Endothelial cell of umbilical vein (primary cell): ENCODE data around the gene EPB41L2. TPM values are rescaled to one million over a fixed set of nuclear protein-coding genes. Genes with fewer than 3 reads are reported as not detected.

Source experiments
- BruUV-seq: library from RNA; stranded (reverse); fragments of 400-500 nt; replicated peaks from 2 replicates; lab custom pipeline; 2021; lab: Mats Ljungman, UMichigan
- CTCF ChIA-PET: fragments of 300-600, 350-600 bp; sonication (Branson Sonifier 250); formaldehyde crosslinking; loops from one replicate; lab custom pipeline; 2021; ENCODE audit warnings: antibody characterized with exemption, inconsistent platforms; lab: Charles Lee
- POLR2A ChIA-PET: fragments of 300-600, 350-600 bp; sonication (Branson Sonifier 250); formaldehyde crosslinking; loops from one replicate; lab custom pipeline; 2021; ENCODE audit warnings: antibody characterized with exemption, inconsistent platforms; lab: Charles Lee
- DNase-seq: peaks from one replicate; pipeline ENCODE4 v3.0.0-alpha.2; 2011; ENCODE audit warnings: low read depth, low spot score
- FAIRE-seq: peaks from 2 replicates; lab custom pipeline; 2011; peaks lifted over from hg19 to GRCh38; lab: Jason Lieb, UNC
- H2AFZ ChIP-seq: 2 replicates; pipeline ENCODE4 v1.6.0; 2012; ENCODE audit warnings: low read depth, low read length, control low read depth, inconsistent platforms
- H3K27ac ChIP-seq: 2 replicates; pipeline ENCODE4 v1.5.1; 2011; ENCODE audit warnings: low read depth, mild to moderate bottlenecking, control low read depth, low read length, moderate library complexity; ENCODE audit not compliant: insufficient read depth
- H3K27me3 ChIP-seq, 2 experiments: 2 replicates each; pipeline versions ENCODE4 v1.6.0 to v1.6.1; 2011; ENCODE audit warnings: low read length in 2 of 2, mixed read lengths in 1 of 2; ENCODE audit not compliant: control insufficient read depth in 2 of 2, insufficient read depth in 2 of 2
- H3K36me3 ChIP-seq, 2 experiments: 2 replicates in 1 of 2; 3 replicates in 1 of 2; pipeline ENCODE4 v1.5.1; 2011; ENCODE audit warnings: low read length in 2 of 2, mild to moderate bottlenecking in 1 of 2, moderate library complexity in 1 of 2; ENCODE audit not compliant: control insufficient read depth in 2 of 2, insufficient read depth in 2 of 2; ENCODE audit errors: extremely low read depth in 1 of 2
- H3K4me1 ChIP-seq: 3 replicates; pipeline ENCODE4 v1.5.1; 2011; ENCODE audit warnings: mild to moderate bottlenecking, low read length; ENCODE audit not compliant: control insufficient read depth, insufficient read depth; ENCODE audit errors: extremely low read depth
- H3K4me2 ChIP-seq: 2 replicates; pipeline ENCODE4 v1.6.1; 2011; ENCODE audit warnings: low read length, control low read depth, mixed read lengths; ENCODE audit not compliant: insufficient read depth
- H3K4me3 ChIP-seq, 3 experiments: fragments of 200-600 bp in 1 of 3; sonication (generic), shearing (Covaris generic) in 1 of 3; replicated peaks in 1 of 3; 2 replicates each; pipeline ENCODE4 v1.5.1; 2011 to 2016; ENCODE audit warnings: control low read depth in 3 of 3, low read length in 3 of 3, mild to moderate bottlenecking in 2 of 3, inconsistent platforms in 1 of 3, low read depth in 1 of 3, moderate library complexity in 1 of 3; ENCODE audit not compliant: insufficient read depth in 1 of 3
- H3K79me2 ChIP-seq: 2 replicates; pipeline ENCODE4 v1.6.0; 2012; ENCODE audit warnings: low read length, inconsistent platforms; ENCODE audit not compliant: control insufficient read depth, insufficient read depth
- H3K9ac ChIP-seq: replicated peaks from 2 replicates; pipeline ENCODE3; 2011; ENCODE audit warnings: low read length, control low read depth; ENCODE audit not compliant: insufficient read depth; ENCODE audit errors: extremely low read depth
- H3K9me1 ChIP-seq: replicated peaks from 3 replicates; pipeline ENCODE4 v1.6.0; 2011; ENCODE audit warnings: mild to moderate bottlenecking, low read length; ENCODE audit not compliant: control insufficient read depth, insufficient read depth; ENCODE audit errors: extremely low read depth
- H3K9me3 ChIP-seq: replicated peaks from 2 replicates; pipeline ENCODE4 v1.5.1; 2012; ENCODE audit warnings: low read length, inconsistent platforms; ENCODE audit not compliant: control insufficient read depth, insufficient read depth
- H4K20me1 ChIP-seq: replicated peaks from 2 replicates; pipeline ENCODE3; 2011; ENCODE audit warnings: mild to moderate bottlenecking, low read length; ENCODE audit not compliant: control insufficient read depth, insufficient read depth; ENCODE audit errors: extremely low read depth
- JUN ChIP-seq: IDR thresholded peaks from 2 replicates; pipeline ENCODE4 v1.6.1; 2011; ENCODE audit warnings: borderline replicate concordance, low read depth; ENCODE audit not compliant: insufficient read length, insufficient read depth
- POLR2A ChIP-seq: IDR thresholded peaks from 2 replicates; pipeline ENCODE4 v1.6.1; 2012; ENCODE audit warnings: low read depth, mild to moderate bottlenecking, control low read depth, low read length
- POLR2AphosphoS5 ChIP-seq: IDR thresholded peaks from 2 replicates; pipeline ENCODE4 v1.6.1; 2012; ENCODE audit warnings: low read depth, mild to moderate bottlenecking, control low read depth, low read length, moderate library complexity; ENCODE audit not compliant: insufficient read depth
- dilution Hi-C: fragments of 300-500 bp; cut with MboI; formaldehyde crosslinking; loops from one replicate; pipeline ENCODE4 v1.15.0; 2019; ENCODE audit warnings: low sequenced_read_pairs; ENCODE audit not compliant: extremely low pct_ligation_motif_present
- intact Hi-C: fragments of 100-400 bp; cut with micrococcal nuclease; formaldehyde crosslinking; loops from one replicate; pipeline ENCODE4 v1.10.0; 2022
- polyA plus RNA-seq, 4 experiments: library from polyadenylated mRNA; depleted of rRNA in 3 of 4; stranded (reverse) in 3 of 4; unstranded in 1 of 4; fragments of >200 nt; gene quantifications; 2 replicates each; pipeline versions ENCODE4 v1.2.1 to v1.2.3, GENCODE V29; 2011 to 2012; ENCODE audit warnings: missing spikeins in 1 of 4
- total RNA-seq: library from RNA; stranded (reverse); gene quantifications from 2 replicates; pipeline ENCODE4 v1.2.3, GENCODE V29; 2021
- TF ChIP-seq, protein P1 (sequence below): IDR thresholded peaks from 2 replicates; pipeline ENCODE4 v1.6.1; 2011; ENCODE audit not compliant: insufficient read depth, insufficient read length
- TF ChIP-seq, protein P2 (sequence below), 2 donors: IDR thresholded peaks; 1 replicate in 1 of 2; 2 replicates in 1 of 2; pipeline ENCODE4 v1.5.1; 2011; ENCODE audit warnings: low read length in 2 of 2, mild to moderate bottlenecking in 2 of 2, moderate library complexity in 2 of 2, control low read depth in 1 of 2, inconsistent platforms in 1 of 2, low read depth in 1 of 2; ENCODE audit not compliant: insufficient read depth in 1 of 2; ENCODE audit errors: extremely low read depth in 1 of 2

The EPB41L2 gene
- total and polyA plus RNA-seq, 2 donors (not counting 3 experiments of a cell fraction or from before 2014, with no cell fraction given): 26.5 to 87.7 TPM

DNA sequence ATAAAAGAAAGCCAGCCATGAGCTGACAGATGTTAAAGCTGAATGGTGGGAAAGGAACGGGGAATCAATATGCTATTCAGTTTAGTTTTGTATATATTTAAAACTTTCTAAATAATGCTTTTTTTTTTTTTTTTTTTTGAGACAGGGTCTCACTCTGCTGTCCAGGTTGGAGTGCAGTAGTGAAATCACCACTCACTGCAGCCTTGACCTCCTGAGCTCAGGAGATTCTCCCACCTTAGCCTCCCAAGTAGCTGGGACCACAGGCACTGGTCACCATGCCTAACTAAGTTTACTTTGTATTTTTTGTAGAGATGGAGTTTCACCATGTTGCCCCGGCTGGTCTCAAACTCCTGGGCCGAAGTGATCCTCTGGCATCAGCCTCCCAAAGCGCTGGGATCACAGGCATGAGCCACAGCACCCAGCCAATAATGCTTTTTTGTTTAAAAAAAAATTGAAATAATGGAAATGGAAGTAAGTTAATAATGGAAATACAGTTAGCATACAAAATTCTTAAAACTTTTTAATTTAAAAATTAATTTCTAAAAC, 19.1 kb downstream of the EPB41L2 start:
- dilution Hi-C loops (no loop called here), intact Hi-C loops (no loop called here)
- no peaks in the 10 kb centered on the region for H3K36me3 ChIP-seq
- no peaks in the 10 kb centered on the region for H3K27me3 ChIP-seq
- TF ChIP-seq JUN: no peak
- no peak for TF ChIP-seq POLR2AphosphoS5
- no peak overlapping the region for H2AFZ ChIP-seq
- H3K27ac ChIP-seq: no peak overlapping the region
- H3K4me3 ChIP-seq: no peak overlapping the region
- H3K9ac ChIP-seq: no peak overlapping the region
- no peak for DNase-seq
- ChIA-PET POLR2A (no interaction called here), CTCF (interaction anchor here (1.1 to 1.3 kb wide), 2 partner anchors 9 to 12 kb away, joined by 3 to 4 read pairs; no protein-coding TSS in a partner anchor)
- no peak overlapping the region for H3K4me2 ChIP-seq
- no peaks in the 10 kb centered on the region for H4K20me1 ChIP-seq
- H3K9me1 ChIP-seq: no peaks in the 10 kb centered on the region
- peaks cover 4% of the 10 kb centered on the region for H3K4me1 ChIP-seq
- no TSS peak for BruUV-seq
- peaks cover 72% of the 10 kb centered on the region for H3K79me2 ChIP-seq
- FAIRE-seq: no peak
- no peaks in the 10 kb centered on the region for H3K9me3 ChIP-seq

DNA sequence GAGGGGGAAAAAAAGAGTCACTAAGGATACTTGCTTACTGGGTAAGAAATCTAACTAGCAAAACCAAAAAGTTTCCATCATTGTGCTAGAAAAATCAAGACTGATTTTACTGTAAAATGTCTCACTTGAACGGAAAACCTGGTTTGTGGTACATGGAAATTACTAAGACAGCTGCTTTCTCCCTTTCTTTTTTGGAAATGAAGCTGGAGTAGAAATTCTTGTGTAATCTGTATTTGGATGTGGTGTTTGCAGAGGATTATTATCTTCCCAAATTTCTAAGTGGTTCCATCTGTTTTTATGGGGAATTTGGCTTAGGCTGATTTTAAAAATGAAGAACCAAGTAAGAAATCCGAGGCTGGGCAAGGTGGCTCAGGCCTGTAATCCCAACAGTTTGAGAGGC, 20.4 kb downstream of the EPB41L2 start:
- Histone ChIP-seq H3K4me1 (peaks cover 4% of the 10 kb centered on the region), H3K4me3 (no peak overlapping the region), H3K27ac (no peak overlapping the region), H2AFZ (no peak overlapping the region), H3K79me2 (peaks cover 69% of the 10 kb centered on the region), H3K27me3 (no peaks in the 10 kb centered on the region), H3K36me3 (no peaks in the 10 kb centered on the region), H3K9me1 (no peaks in the 10 kb centered on the region), H4K20me1 (no peaks in the 10 kb centered on the region), H3K9me3 (no peaks in the 10 kb centered on the region), H3K9ac (no peak overlapping the region), H3K4me2 (no peak overlapping the region)
- FAIRE-seq (no peak), DNase-seq (no peak)
- intact Hi-C loops: no loop called here
- ChIA-PET CTCF (no interaction called here), POLR2A (no interaction called here)
- dilution Hi-C loops: no loop called here
- no TSS peak for BruUV-seq
- TF ChIP-seq POLR2A (no peak), POLR2AphosphoS5 (no peak)
- TF ChIP-seq, protein P1, sequence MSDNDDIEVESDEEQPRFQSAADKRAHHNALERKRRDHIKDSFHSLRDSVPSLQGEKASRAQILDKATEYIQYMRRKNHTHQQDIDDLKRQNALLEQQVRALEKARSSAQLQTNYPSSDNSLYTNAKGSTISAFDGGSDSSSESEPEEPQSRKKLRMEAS: no peak
- TF ChIP-seq, protein P2, sequence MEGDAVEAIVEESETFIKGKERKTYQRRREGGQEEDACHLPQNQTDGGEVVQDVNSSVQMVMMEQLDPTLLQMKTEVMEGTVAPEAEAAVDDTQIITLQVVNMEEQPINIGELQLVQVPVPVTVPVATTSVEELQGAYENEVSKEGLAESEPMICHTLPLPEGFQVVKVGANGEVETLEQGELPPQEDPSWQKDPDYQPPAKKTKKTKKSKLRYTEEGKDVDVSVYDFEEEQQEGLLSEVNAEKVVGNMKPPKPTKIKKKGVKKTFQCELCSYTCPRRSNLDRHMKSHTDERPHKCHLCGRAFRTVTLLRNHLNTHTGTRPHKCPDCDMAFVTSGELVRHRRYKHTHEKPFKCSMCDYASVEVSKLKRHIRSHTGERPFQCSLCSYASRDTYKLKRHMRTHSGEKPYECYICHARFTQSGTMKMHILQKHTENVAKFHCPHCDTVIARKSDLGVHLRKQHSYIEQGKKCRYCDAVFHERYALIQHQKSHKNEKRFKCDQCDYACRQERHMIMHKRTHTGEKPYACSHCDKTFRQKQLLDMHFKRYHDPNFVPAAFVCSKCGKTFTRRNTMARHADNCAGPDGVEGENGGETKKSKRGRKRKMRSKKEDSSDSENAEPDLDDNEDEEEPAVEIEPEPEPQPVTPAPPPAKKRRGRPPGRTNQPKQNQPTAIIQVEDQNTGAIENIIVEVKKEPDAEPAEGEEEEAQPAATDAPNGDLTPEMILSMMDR (IDR thresholded peaks at IDR 0.05; ENCODE audit: extremely low read depth in 1 of 2, insufficient read depth in 1 of 2, low read depth in 1 of 2, low read length in 2 of 2): no peak
